Lung (tissue), 12 donors: ENCODE data around the gene SLC2A9. TPM values are rescaled to one million over a fixed set of nuclear protein-coding genes. Genes with fewer than 3 reads are reported as not detected.

Experiments
- ATAC-seq: fragments of 200-7000 bp; cut with Tn5 transposase; one replicate; pipeline ENCODE4 v1.9.1; 2020; ENCODE audit warnings: moderate number of reproducible peaks; ENCODE audit not compliant: insufficient read depth, low FRiP score
- DNase-seq, 3 donors: peaks; one replicate each; pipeline ENCODE4 v3.0.0-alpha.2; 2013 to 2017
- H3K27ac ChIP-seq, 2 donors: one replicate each; pipeline ENCODE4 v1.5.1; 2013; ENCODE audit warnings: mild to moderate bottlenecking in 2 of 2, moderate library complexity in 2 of 2, control low read depth in 1 of 2, inconsistent platforms in 1 of 2, low read depth in 1 of 2, low read length in 1 of 2
- H3K27me3 ChIP-seq, 3 donors: one replicate each; pipeline ENCODE4 v1.5.1; 2013; ENCODE audit warnings: low read length in 2 of 3; ENCODE audit not compliant: control insufficient read depth in 3 of 3, insufficient read depth in 3 of 3
- H3K36me3 ChIP-seq, 4 donors: one replicate each; pipeline ENCODE4 v1.5.1; 2013; ENCODE audit warnings: low read length in 4 of 4, mild to moderate bottlenecking in 1 of 4, moderate library complexity in 1 of 4; ENCODE audit not compliant: control insufficient read depth in 4 of 4, insufficient read depth in 4 of 4
- H3K4me1 ChIP-seq, 5 donors: one replicate each; pipeline ENCODE4 v1.5.1; 2013; ENCODE audit warnings: low read length in 5 of 5, mild to moderate bottlenecking in 2 of 5, moderate library complexity in 1 of 5; ENCODE audit not compliant: control insufficient read depth in 5 of 5, insufficient read depth in 5 of 5
- H3K4me3 ChIP-seq: one replicate; pipeline ENCODE4 v1.5.1; 2013; ENCODE audit warnings: mild to moderate bottlenecking, control low read depth, moderate library complexity
- H3K9ac ChIP-seq, 2 donors: one replicate each; pipeline ENCODE4 v1.5.1; 2013; ENCODE audit warnings: low read length in 2 of 2, control low read depth in 1 of 2; ENCODE audit not compliant: insufficient read depth in 1 of 2
- H3K9me3 ChIP-seq, 4 donors: one replicate each; pipeline ENCODE4 v1.5.1; 2013; ENCODE audit warnings: low read length in 3 of 4, mild to moderate bottlenecking in 1 of 4, moderate library complexity in 1 of 4; ENCODE audit not compliant: control insufficient read depth in 4 of 4, insufficient read depth in 3 of 4
- WGBS, 2 donors: extraction: QIAGEN DNeasy Blood & Tissue Kit; methylation state at CpG; one replicate each; pipeline ENCODE4 v1.1.7; 2013; 5-methylcytosine and 5-hydroxymethylcytosine counted together
- polyA plus RNA-seq, 2 donors: library from polyadenylated mRNA; stranded (reverse); fragments of 200-250 nt; gene quantifications; one replicate each; pipeline ENCODE4 v1.2.1, GENCODE V29; 2013
- total RNA-seq, 2 donors: library from RNA; depleted of rRNA in 1 of 2; stranded (reverse); fragments of >200 nt in 1 of 2; gene quantifications; one replicate each; pipeline ENCODE4 v1.2.1, GENCODE V29; 2014 to 2021
- TF ChIP-seq, protein P1 (sequence below): IDR thresholded peaks from 2 replicates; pipeline ENCODE4 v1.5.1; 2012; ENCODE audit warnings: mild to moderate bottlenecking; ENCODE audit errors: control extremely low read depth, extremely low read depth
- donor health status: control.
- donor health status: control.
- donor health status: Bipolar disorder and iron deficiency.
- donor health status: healthy.
- donor health status: DM: yes; HTN: yes; CAD: no.

Gene SLC2A9
- total and polyA plus RNA-seq, 4 donors, result 2.9 to 18.6 (median 7.6) TPM

- Histone ChIP-seq H3K27ac (no peak overlapping the region), H3K4me3 (no peak overlapping the region), H3K9me3 (peaks cover 0 to 4% (median 0%) of the 10 kb centered on the region in 4 donors), H3K4me1 (no peaks in the 10 kb centered on the region), H3K36me3 (no peaks in the 10 kb centered on the region), H3K27me3 (no peaks in the 10 kb centered on the region), H3K9ac (no peak overlapping the region)
- ATAC-seq (no peak), DNase-seq (no peak)
- TF ChIP-seq, protein P1, sequence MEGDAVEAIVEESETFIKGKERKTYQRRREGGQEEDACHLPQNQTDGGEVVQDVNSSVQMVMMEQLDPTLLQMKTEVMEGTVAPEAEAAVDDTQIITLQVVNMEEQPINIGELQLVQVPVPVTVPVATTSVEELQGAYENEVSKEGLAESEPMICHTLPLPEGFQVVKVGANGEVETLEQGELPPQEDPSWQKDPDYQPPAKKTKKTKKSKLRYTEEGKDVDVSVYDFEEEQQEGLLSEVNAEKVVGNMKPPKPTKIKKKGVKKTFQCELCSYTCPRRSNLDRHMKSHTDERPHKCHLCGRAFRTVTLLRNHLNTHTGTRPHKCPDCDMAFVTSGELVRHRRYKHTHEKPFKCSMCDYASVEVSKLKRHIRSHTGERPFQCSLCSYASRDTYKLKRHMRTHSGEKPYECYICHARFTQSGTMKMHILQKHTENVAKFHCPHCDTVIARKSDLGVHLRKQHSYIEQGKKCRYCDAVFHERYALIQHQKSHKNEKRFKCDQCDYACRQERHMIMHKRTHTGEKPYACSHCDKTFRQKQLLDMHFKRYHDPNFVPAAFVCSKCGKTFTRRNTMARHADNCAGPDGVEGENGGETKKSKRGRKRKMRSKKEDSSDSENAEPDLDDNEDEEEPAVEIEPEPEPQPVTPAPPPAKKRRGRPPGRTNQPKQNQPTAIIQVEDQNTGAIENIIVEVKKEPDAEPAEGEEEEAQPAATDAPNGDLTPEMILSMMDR, result no peak
- 85% methylated on average over 5 of the region's 5 CpGs for WGBS, 2 donors
These were observed 173.1 kb downstream of the SLC2A9 start for GRCh38 chr4:9847968-9848748.

GRCh38 chr4:9845791-9846493 lies 175.4 kb downstream of the SLC2A9 start:
- H3K27ac ChIP-seq, result no peak overlapping the region
- 93 to 94% methylated on average over 9 of the region's 9 CpGs for WGBS, 2 donors
- TF ChIP-seq, protein P1, result no peak
- H3K9me3 ChIP-seq, result peaks cover 0 to 6% (median 4%) of the 10 kb centered on the region in 4 donors
- H3K4me1 ChIP-seq, result no peaks in the 10 kb centered on the region
- DNase-seq, result no peak
- H3K27me3 ChIP-seq, result no peaks in the 10 kb centered on the region
- no peak overlapping the region for H3K4me3 ChIP-seq
- ATAC-seq, result no peak
- H3K9ac ChIP-seq, result no peak overlapping the region
- no peaks in the 10 kb centered on the region for H3K36me3 ChIP-seq

GRCh38 chr4:9841072-9841471 lies 180.2 kb downstream of the SLC2A9 start:
- H3K4me1 ChIP-seq, result no peaks in the 10 kb centered on the region
- peaks cover 0 to 7% (median 3%) of the 10 kb centered on the region in 4 donors for H3K9me3 ChIP-seq
- WGBS, 2 donors, result 93 to 95% methylated on average over 2 of the region's 2 CpGs
- no peak overlapping the region for H3K9ac ChIP-seq
- no peak overlapping the region for H3K27ac ChIP-seq
- ATAC-seq, result no peak
- no peaks in the 10 kb centered on the region for H3K27me3 ChIP-seq
- no peak for DNase-seq
- TF ChIP-seq, protein P1, result no peak
- no peak overlapping the region for H3K4me3 ChIP-seq
- H3K36me3 ChIP-seq, result no peaks in the 10 kb centered on the region
